Measurements from ENCODE around the gene SPAG5. TPM values are rescaled to one million over a fixed set of nuclear protein-coding genes. Genes with fewer than 3 reads are reported as not detected.
A peak's percentile ranks its signal among the peaks of the same experiment; 100 is the strongest.

Gene SPAG5
- total and polyA plus RNA-seq, 9 of the 15 experiments (the other 6 are each of a cell fraction or from before 2014, with no cell fraction given): 94.4 to 286 (median 151) TPM

GRCh38 chr17:28571361-28572122, 27.3 kb downstream of the SPAG5 start, which contains the start of gene PIGS (continued):
- peak; percentile 90 for TF ChIP-seq GABPA (tag; conservative IDR thresholded peaks at IDR 0.05; ENCODE audit: low read depth)
- TF ChIP-seq ESRRA (IDR thresholded peaks at IDR 0.05; ENCODE audit: borderline replicate concordance, low read depth): no peak; the same call in 1 of the 2 replicates
- TF ChIP-seq MBD2 (IDR thresholded peaks at IDR 0.05; ENCODE audit: borderline replicate concordance, low read depth): peak; percentile 37; the same call in 1 of the 2 replicates
- TF ChIP-seq, protein P1, sequence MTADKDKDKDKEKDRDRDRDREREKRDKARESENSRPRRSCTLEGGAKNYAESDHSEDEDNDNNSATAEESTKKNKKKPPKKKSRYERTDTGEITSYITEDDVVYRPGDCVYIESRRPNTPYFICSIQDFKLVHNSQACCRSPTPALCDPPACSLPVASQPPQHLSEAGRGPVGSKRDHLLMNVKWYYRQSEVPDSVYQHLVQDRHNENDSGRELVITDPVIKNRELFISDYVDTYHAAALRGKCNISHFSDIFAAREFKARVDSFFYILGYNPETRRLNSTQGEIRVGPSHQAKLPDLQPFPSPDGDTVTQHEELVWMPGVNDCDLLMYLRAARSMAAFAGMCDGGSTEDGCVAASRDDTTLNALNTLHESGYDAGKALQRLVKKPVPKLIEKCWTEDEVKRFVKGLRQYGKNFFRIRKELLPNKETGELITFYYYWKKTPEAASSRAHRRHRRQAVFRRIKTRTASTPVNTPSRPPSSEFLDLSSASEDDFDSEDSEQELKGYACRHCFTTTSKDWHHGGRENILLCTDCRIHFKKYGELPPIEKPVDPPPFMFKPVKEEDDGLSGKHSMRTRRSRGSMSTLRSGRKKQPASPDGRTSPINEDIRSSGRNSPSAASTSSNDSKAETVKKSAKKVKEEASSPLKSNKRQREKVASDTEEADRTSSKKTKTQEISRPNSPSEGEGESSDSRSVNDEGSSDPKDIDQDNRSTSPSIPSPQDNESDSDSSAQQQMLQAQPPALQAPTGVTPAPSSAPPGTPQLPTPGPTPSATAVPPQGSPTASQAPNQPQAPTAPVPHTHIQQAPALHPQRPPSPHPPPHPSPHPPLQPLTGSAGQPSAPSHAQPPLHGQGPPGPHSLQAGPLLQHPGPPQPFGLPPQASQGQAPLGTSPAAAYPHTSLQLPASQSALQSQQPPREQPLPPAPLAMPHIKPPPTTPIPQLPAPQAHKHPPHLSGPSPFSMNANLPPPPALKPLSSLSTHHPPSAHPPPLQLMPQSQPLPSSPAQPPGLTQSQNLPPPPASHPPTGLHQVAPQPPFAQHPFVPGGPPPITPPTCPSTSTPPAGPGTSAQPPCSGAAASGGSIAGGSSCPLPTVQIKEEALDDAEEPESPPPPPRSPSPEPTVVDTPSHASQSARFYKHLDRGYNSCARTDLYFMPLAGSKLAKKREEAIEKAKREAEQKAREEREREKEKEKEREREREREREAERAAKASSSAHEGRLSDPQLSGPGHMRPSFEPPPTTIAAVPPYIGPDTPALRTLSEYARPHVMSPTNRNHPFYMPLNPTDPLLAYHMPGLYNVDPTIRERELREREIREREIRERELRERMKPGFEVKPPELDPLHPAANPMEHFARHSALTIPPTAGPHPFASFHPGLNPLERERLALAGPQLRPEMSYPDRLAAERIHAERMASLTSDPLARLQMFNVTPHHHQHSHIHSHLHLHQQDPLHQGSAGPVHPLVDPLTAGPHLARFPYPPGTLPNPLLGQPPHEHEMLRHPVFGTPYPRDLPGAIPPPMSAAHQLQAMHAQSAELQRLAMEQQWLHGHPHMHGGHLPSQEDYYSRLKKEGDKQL (CRISPR knock-in tag; IDR thresholded peaks at IDR 0.05; ENCODE audit: borderline replicate concordance): no peak
- TF ChIP-seq ZNF644 (tag; IDR thresholded peaks at IDR 0.05; ENCODE audit: low read depth): no peak
- TF ChIP-seq ZFP30 (CRISPR knock-in tag; IDR thresholded peaks at IDR 0.05; ENCODE audit: borderline replicate concordance): no peak
- TF ChIP-seq NFE2 (IDR thresholded peaks at IDR 0.05; ENCODE audit: low read depth): no peak
- no peak for TF ChIP-seq STAT5B (CRISPR knock-in tag; IDR thresholded peaks at IDR 0.05)
- TF ChIP-seq JUND (IDR thresholded peaks at IDR 0.05; ENCODE audit: borderline replicate concordance, low read depth, low read length): peak; percentile 46; the same call in 1 of the 2 replicates
- 0 out of 3 replicates have a peak, but pooled peaks have one; percentile 28 for TF ChIP-seq JUND (tag; IDR thresholded peaks at IDR 0.05; ENCODE audit: borderline replicate concordance, low read depth, low read length)
- TF ChIP-seq, protein P2, sequence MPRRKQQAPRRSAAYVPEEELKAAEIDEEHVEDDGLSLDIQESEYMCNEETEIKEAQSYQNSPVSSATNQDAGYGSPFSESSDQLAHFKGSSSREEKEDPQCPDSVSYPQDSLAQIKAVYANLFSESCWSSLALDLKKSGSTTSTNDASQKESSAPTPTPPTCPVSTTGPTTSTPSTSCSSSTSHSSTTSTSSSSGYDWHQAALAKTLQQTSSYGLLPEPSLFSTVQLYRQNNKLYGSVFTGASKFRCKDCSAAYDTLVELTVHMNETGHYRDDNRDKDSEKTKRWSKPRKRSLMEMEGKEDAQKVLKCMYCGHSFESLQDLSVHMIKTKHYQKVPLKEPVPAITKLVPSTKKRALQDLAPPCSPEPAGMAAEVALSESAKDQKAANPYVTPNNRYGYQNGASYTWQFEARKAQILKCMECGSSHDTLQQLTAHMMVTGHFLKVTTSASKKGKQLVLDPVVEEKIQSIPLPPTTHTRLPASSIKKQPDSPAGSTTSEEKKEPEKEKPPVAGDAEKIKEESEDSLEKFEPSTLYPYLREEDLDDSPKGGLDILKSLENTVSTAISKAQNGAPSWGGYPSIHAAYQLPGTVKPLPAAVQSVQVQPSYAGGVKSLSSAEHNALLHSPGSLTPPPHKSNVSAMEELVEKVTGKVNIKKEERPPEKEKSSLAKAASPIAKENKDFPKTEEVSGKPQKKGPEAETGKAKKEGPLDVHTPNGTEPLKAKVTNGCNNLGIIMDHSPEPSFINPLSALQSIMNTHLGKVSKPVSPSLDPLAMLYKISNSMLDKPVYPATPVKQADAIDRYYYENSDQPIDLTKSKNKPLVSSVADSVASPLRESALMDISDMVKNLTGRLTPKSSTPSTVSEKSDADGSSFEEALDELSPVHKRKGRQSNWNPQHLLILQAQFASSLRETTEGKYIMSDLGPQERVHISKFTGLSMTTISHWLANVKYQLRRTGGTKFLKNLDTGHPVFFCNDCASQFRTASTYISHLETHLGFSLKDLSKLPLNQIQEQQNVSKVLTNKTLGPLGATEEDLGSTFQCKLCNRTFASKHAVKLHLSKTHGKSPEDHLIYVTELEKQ (CRISPR knock-in tag; IDR thresholded peaks at IDR 0.05): no peak
- no peak for TF ChIP-seq SRSF7 (optimal IDR thresholded peaks at IDR 0.05; ENCODE audit: low read depth, low read length)
- TF ChIP-seq HNRNPH1 (optimal IDR thresholded peaks at IDR 0.05; ENCODE audit: low read depth, low read length): no peak
- no peak for TF ChIP-seq USF1 (CRISPR knock-in tag; IDR thresholded peaks at IDR 0.05)
- TF ChIP-seq NBN (IDR thresholded peaks at IDR 0.05; ENCODE audit: low read depth): no peak
- no peak for TF ChIP-seq KAT2B (IDR thresholded peaks at IDR 0.05; ENCODE audit: low read depth, low read length)

Data from K562 (cell line).